Measurements from ENCODE around the gene GBP7. TPM values are rescaled to one million over a fixed set of nuclear protein-coding genes. Genes with fewer than 3 reads are reported as not detected.

GBP7 gene
- total RNA-seq, 1 experiment from 2014 or later: not detected

DNA sequence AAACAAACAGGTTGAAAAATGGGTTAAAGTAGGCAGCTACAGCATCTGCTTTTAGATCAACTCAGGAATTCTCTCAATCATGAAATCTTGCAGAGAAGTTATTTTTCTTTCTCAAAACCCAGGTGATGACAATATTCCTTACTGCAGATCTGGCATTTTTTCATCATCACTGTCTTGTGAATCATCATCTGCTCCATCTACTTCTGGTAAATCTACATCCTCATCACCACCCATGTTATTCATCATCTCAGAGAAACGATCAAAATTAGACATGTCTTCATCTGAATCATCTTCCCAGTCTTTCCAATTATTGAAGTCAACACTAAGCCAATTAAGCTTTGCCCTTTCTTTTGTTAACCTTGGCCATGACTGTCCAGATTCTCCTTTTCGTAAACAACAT lies 71.7 kb downstream of the GBP7 start:
- TF ChIP-seq EZH2 (IDR thresholded peaks at IDR 0.05; ENCODE audit: low read depth): no peak
- TF ChIP-seq, protein P1, sequence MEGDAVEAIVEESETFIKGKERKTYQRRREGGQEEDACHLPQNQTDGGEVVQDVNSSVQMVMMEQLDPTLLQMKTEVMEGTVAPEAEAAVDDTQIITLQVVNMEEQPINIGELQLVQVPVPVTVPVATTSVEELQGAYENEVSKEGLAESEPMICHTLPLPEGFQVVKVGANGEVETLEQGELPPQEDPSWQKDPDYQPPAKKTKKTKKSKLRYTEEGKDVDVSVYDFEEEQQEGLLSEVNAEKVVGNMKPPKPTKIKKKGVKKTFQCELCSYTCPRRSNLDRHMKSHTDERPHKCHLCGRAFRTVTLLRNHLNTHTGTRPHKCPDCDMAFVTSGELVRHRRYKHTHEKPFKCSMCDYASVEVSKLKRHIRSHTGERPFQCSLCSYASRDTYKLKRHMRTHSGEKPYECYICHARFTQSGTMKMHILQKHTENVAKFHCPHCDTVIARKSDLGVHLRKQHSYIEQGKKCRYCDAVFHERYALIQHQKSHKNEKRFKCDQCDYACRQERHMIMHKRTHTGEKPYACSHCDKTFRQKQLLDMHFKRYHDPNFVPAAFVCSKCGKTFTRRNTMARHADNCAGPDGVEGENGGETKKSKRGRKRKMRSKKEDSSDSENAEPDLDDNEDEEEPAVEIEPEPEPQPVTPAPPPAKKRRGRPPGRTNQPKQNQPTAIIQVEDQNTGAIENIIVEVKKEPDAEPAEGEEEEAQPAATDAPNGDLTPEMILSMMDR (conservative IDR thresholded peaks at IDR 0.05): no peak
- H3F3A ChIP-seq (ENCODE audit: insufficient read depth, low read depth): no peaks in the 10 kb centered on the region
- no peaks in the 10 kb centered on the region for H3K27me3 ChIP-seq (ENCODE audit: insufficient read depth, low read depth)
- CTCF ChIA-PET: no interaction called here
- no peaks in the 10 kb centered on the region for H3K9me3 ChIP-seq (ENCODE audit: insufficient read depth, low read depth)
- intact Hi-C loops (cut with micrococcal nuclease; ENCODE audit: unreplicated experiment): no loop called here
- H3K79me2 ChIP-seq (ENCODE audit: low read depth): no peaks in the 10 kb centered on the region
- H3K4me3 ChIP-seq: no peak overlapping the region
- no peaks in the 10 kb centered on the region for H3K4me1 ChIP-seq (replicated peaks; ENCODE audit: insufficient read depth)
- POLR2A ChIA-PET (ENCODE audit: unreplicated experiment): interaction anchor here (0.7 kb wide), 1 partner anchor 204 kb away, joined by 4 read pairs; no protein-coding TSS in a partner anchor
- no peaks in the 10 kb centered on the region for H4K20me1 ChIP-seq (ENCODE audit: insufficient read depth)
- H3K27ac ChIP-seq: no peak overlapping the region
- H3K4me2 ChIP-seq: no peak overlapping the region
- BruUV-seq (replicated peaks): no TSS peak
- no peaks in the 10 kb centered on the region for H3K36me3 ChIP-seq (ENCODE audit: low read depth)
- no peak overlapping the region for H2AFZ ChIP-seq
- no peak for DNase-seq
- H3K9me2 ChIP-seq (ENCODE audit: insufficient read depth): no peaks in the 10 kb centered on the region; the same call in 1 of the 2 replicates

DNA sequence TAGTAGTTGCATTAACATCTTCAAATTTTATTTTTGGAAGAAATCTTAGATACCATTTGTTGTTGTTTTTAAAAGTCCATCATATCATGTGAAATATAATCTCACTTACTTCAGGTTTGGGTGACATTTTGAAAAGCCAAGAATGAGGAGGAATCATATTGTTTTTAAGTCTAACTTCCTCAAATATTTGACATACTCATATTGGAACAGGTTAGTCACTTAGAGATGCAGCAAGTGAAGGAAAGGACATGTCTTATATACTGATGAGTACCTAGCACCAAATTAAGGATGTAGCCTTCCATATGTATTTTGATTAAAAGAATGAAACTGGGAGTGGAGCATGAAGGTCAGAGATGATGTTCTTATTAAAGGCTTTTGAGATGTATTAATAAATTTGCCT lies 73.8 kb downstream of the GBP7 start:
- H2AFZ ChIP-seq: no peak overlapping the region
- H4K20me1 ChIP-seq (ENCODE audit: insufficient read depth): no peaks in the 10 kb centered on the region
- no peaks in the 10 kb centered on the region for H3F3A ChIP-seq (ENCODE audit: insufficient read depth, low read depth)
- no peaks in the 10 kb centered on the region for H3K4me1 ChIP-seq (replicated peaks; ENCODE audit: insufficient read depth)
- no peaks in the 10 kb centered on the region for H3K36me3 ChIP-seq (ENCODE audit: low read depth)
- no peak overlapping the region for H3K4me2 ChIP-seq
- CTCF ChIA-PET: no interaction called here
- H3K79me2 ChIP-seq (ENCODE audit: low read depth): no peaks in the 10 kb centered on the region
- H3K4me3 ChIP-seq: no peak overlapping the region
- H3K27ac ChIP-seq: no peak overlapping the region
- no peaks in the 10 kb centered on the region for H3K27me3 ChIP-seq (ENCODE audit: insufficient read depth, low read depth)
- no peak for TF ChIP-seq EZH2 (IDR thresholded peaks at IDR 0.05; ENCODE audit: low read depth)
- TF ChIP-seq, protein P1 (conservative IDR thresholded peaks at IDR 0.05): no peak
- no peak for DNase-seq
- no TSS peak for BruUV-seq (replicated peaks)
- intact Hi-C loops (cut with micrococcal nuclease; ENCODE audit: unreplicated experiment): no loop called here
- H3K9me3 ChIP-seq (ENCODE audit: insufficient read depth, low read depth): no peaks in the 10 kb centered on the region
- H3K9me2 ChIP-seq (ENCODE audit: insufficient read depth): no peaks in the 10 kb centered on the region
- POLR2A ChIA-PET (ENCODE audit: unreplicated experiment): no interaction called here

DNA sequence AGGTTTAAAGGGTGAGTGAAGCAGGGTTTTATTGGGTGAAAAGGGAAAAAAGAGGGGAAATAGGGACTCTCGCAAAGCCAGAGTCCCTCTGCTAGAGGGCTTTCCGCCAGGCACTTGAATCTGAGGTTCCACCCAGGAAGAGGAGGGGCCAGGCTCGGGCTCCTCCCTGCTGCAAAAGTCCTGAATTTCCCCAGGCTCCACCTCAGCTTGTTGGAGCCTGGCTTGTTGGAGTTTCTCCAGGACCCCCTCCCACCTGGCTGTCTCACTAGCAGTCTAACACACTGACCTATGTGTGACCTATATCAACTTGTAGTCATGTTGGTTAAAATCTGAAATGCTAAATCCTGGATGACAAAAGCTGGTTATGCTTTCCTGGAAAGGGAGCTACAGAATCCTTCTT lies 75.4 kb downstream of the GBP7 start:
- Histone ChIP-seq H4K20me1 (ENCODE audit: insufficient read depth) (no peaks in the 10 kb centered on the region), H3K4me2 (no peak overlapping the region), H3K36me3 (ENCODE audit: low read depth) (no peaks in the 10 kb centered on the region), H3K4me1 (replicated peaks; ENCODE audit: insufficient read depth) (no peaks in the 10 kb centered on the region), H3F3A (ENCODE audit: insufficient read depth, low read depth) (no peaks in the 10 kb centered on the region), H3K27me3 (ENCODE audit: insufficient read depth, low read depth) (no peaks in the 10 kb centered on the region), H3K27ac (no peak overlapping the region), H3K9me3 (ENCODE audit: insufficient read depth, low read depth) (peaks cover 14% of the 10 kb centered on the region; the same call in 1 of the 2 replicates), H3K9me2 (ENCODE audit: insufficient read depth) (no peaks in the 10 kb centered on the region), H3K4me3 (no peak overlapping the region), H2AFZ (peak overlapping the region; percentile 13; the same call in 1 of the 2 replicates), H3K79me2 (ENCODE audit: low read depth) (no peaks in the 10 kb centered on the region)
- no peak for TF ChIP-seq EZH2 (IDR thresholded peaks at IDR 0.05; ENCODE audit: low read depth)
- TF ChIP-seq, protein P1 (conservative IDR thresholded peaks at IDR 0.05): no peak
- CTCF ChIA-PET: interaction anchor here (0.6 kb wide), 1 partner anchor 128 kb away, joined by 3 read pairs; no protein-coding TSS in a partner anchor
- POLR2A ChIA-PET (ENCODE audit: unreplicated experiment): no interaction called here
- no TSS peak for BruUV-seq (replicated peaks)
- intact Hi-C loops (cut with micrococcal nuclease; ENCODE audit: unreplicated experiment): no loop called here
- no peak for DNase-seq
